Measurements from ENCODE around the gene ITGA8.

- no peak for TF ChIP-seq CTCF (IDR thresholded peaks at IDR 0.05)
- no peak for TF ChIP-seq POLR2A (IDR thresholded peaks at IDR 0.05)
Observed at GRCh38 chr10:15758618-15759017, 38.9 kb upstream of the ITGA8 start.

Measured in heart left ventricle (tissue), 13 donors.